ENCODE results near the gene ELANE.

ELANE gene

GRCh38 chr19:803686-804418 is 48.3 kb upstream of the ELANE start:
- Histone ChIP-seq H2AFZ (ENCODE audit: low read length) (no peak overlapping the region), H3K4me3 (ENCODE audit: low read length, poor library complexity, severe bottlenecking) (no peak overlapping the region), H3F3A (ENCODE audit: low read depth) (no peaks in the 10 kb centered on the region), H4K20me1 (ENCODE audit: insufficient read depth, low read length, poor library complexity, severe bottlenecking) (peaks cover 100% of the 10 kb centered on the region), H3K79me2 (ENCODE audit: insufficient read depth, low read length) (peaks cover 100% of the 10 kb centered on the region), H3K9me3 (ENCODE audit: insufficient read depth, low read depth, low read length) (no peaks in the 10 kb centered on the region), H3K9ac (ENCODE audit: low read depth, low read length, poor library complexity, severe bottlenecking) (no peak overlapping the region), H3K4me1 (ENCODE audit: insufficient read depth, low read length, poor library complexity, severe bottlenecking) (peaks cover 21% of the 10 kb centered on the region), H3K36me3 (ENCODE audit: insufficient read depth, low read length) (peaks cover 94% of the 10 kb centered on the region), H3K27me3 (ENCODE audit: insufficient read depth, low read length, poor library complexity, severe bottlenecking) (no peaks in the 10 kb centered on the region), H3K4me2 (ENCODE audit: low read depth, low read length, poor library complexity, severe bottlenecking) (no peak overlapping the region), H3K9me2 (replicated peaks; ENCODE audit: low read depth, low read length) (no peaks in the 10 kb centered on the region)
- no peak for TF ChIP-seq EZH2phosphoT487 (IDR thresholded peaks at IDR 0.05; ENCODE audit: borderline replicate concordance)
- no peak for TF ChIP-seq CTCF (conservative IDR thresholded peaks at IDR 0.05; ENCODE audit: low read length)

DNA sequence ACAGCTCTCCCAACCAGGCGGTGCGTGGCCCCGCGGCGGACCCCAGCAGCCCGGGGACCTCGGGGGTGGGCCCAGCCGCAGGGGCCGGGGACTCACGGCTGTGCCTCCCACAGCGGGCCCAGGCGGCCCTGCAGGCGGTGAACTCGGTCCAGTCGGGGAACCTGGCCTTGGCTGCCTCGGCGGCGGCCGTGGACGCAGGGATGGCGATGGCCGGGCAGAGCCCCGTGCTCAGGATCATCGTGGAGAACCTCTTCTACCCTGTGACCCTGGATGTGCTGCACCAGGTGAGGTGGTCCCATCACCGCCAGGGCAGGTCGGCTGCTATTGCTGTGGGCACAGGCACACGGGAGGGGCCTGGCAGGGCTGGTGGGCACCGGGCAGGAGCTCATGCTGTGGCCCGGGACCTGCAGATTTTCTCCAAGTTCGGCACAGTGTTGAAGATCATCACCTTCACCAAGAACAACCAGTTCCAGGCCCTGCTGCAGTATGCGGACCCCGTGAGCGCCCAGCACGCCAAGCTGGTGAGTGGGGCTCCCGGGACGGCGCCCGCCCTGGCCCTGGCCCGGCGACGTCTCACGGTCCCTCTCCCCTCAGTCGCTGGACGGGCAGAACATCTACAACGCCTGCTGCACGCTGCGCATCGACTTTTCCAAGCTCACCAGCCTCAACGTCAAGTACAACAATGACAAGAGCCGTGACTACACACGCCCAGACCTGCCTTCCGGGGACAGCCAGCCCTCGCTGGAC is 47.5 kb upstream of the ELANE start:
- no peaks in the 10 kb centered on the region for H3F3A ChIP-seq (ENCODE audit: low read depth)

GRCh38 chr19:805166-805551 is 46.9 kb upstream of the ELANE start:
- Histone ChIP-seq H3F3A (ENCODE audit: low read depth) (0 out of 2 replicates have a peak, but pooled peaks cover 1% of the 10 kb centered on the region), H3K36me3 (ENCODE audit: insufficient read depth, low read length) (peaks cover 99% of the 10 kb centered on the region), H3K9me2 (replicated peaks; ENCODE audit: low read depth, low read length) (no peaks in the 10 kb centered on the region), H3K4me1 (ENCODE audit: insufficient read depth, low read length, poor library complexity, severe bottlenecking) (peaks cover 19% of the 10 kb centered on the region), H3K4me2 (ENCODE audit: low read depth, low read length, poor library complexity, severe bottlenecking) (no peak overlapping the region), H3K79me2 (ENCODE audit: insufficient read depth, low read length) (peaks cover 91% of the 10 kb centered on the region), H4K20me1 (ENCODE audit: insufficient read depth, low read length, poor library complexity, severe bottlenecking) (peaks cover 95% of the 10 kb centered on the region), H3K9me3 (ENCODE audit: insufficient read depth, low read depth, low read length) (no peaks in the 10 kb centered on the region), H2AFZ (ENCODE audit: low read length) (no peak overlapping the region), H3K27me3 (ENCODE audit: insufficient read depth, low read length, poor library complexity, severe bottlenecking) (no peaks in the 10 kb centered on the region), H3K4me3 (ENCODE audit: low read length, poor library complexity, severe bottlenecking) (no peak overlapping the region), H3K9ac (ENCODE audit: low read depth, low read length, poor library complexity, severe bottlenecking) (no peak overlapping the region)
- no peak for TF ChIP-seq EZH2phosphoT487 (IDR thresholded peaks at IDR 0.05; ENCODE audit: borderline replicate concordance)

More for the DNA sequence above, 47.5 kb upstream of the ELANE start:
- peaks cover 100% of the 10 kb centered on the region for H4K20me1 ChIP-seq (ENCODE audit: insufficient read depth, low read length, poor library complexity, severe bottlenecking)
- peaks cover 97% of the 10 kb centered on the region for H3K79me2 ChIP-seq (ENCODE audit: insufficient read depth, low read length)
- TF ChIP-seq EZH2phosphoT487 (IDR thresholded peaks at IDR 0.05; ENCODE audit: borderline replicate concordance) (no peak), CTCF (conservative IDR thresholded peaks at IDR 0.05; ENCODE audit: low read length) (no peak)
- H3K36me3 ChIP-seq (ENCODE audit: insufficient read depth, low read length) = peaks cover 96% of the 10 kb centered on the region
- no peak overlapping the region for H3K4me2 ChIP-seq (ENCODE audit: low read depth, low read length, poor library complexity, severe bottlenecking)
- H3K9ac ChIP-seq (ENCODE audit: low read depth, low read length, poor library complexity, severe bottlenecking) = no peak overlapping the region
- no peaks in the 10 kb centered on the region for H3K9me3 ChIP-seq (ENCODE audit: insufficient read depth, low read depth, low read length)
- no peaks in the 10 kb centered on the region for H3K9me2 ChIP-seq (replicated peaks; ENCODE audit: low read depth, low read length)
- H3K27me3 ChIP-seq (ENCODE audit: insufficient read depth, low read length, poor library complexity, severe bottlenecking) = no peaks in the 10 kb centered on the region
- H2AFZ ChIP-seq (ENCODE audit: low read length) = no peak overlapping the region
- H3K4me3 ChIP-seq (ENCODE audit: low read length, poor library complexity, severe bottlenecking) = no peak overlapping the region
- peaks cover 21% of the 10 kb centered on the region for H3K4me1 ChIP-seq (ENCODE audit: insufficient read depth, low read length, poor library complexity, severe bottlenecking)
